ENCODE results near the gene CCDC88C. TPM values are rescaled to one million over a fixed set of nuclear protein-coding genes. Genes with fewer than 3 reads are reported as not detected.

Gene CCDC88C
- total RNA-seq, 1 donor from 2014 or later = 2.8 TPM

GRCh38 chr14:91295276-91295845, 122.3 kb downstream of the CCDC88C start:
- TF ChIP-seq, protein P1, sequence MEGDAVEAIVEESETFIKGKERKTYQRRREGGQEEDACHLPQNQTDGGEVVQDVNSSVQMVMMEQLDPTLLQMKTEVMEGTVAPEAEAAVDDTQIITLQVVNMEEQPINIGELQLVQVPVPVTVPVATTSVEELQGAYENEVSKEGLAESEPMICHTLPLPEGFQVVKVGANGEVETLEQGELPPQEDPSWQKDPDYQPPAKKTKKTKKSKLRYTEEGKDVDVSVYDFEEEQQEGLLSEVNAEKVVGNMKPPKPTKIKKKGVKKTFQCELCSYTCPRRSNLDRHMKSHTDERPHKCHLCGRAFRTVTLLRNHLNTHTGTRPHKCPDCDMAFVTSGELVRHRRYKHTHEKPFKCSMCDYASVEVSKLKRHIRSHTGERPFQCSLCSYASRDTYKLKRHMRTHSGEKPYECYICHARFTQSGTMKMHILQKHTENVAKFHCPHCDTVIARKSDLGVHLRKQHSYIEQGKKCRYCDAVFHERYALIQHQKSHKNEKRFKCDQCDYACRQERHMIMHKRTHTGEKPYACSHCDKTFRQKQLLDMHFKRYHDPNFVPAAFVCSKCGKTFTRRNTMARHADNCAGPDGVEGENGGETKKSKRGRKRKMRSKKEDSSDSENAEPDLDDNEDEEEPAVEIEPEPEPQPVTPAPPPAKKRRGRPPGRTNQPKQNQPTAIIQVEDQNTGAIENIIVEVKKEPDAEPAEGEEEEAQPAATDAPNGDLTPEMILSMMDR (IDR thresholded peaks at IDR 0.05; ENCODE audit: borderline replicate concordance) = no peak
- no peak for DNase-seq
- Histone ChIP-seq H3K4me3 (no peak overlapping the region), H3K27me3 (ENCODE audit: low read depth) (peaks cover 10% of the 10 kb centered on the region), H3K9me3 (replicated peaks) (no peaks in the 10 kb centered on the region), H3K36me3 (no peaks in the 10 kb centered on the region), H3K4me1 (peaks cover 6% of the 10 kb centered on the region), H3K27ac (replicated peaks) (no peak overlapping the region)
- intact Hi-C loops (cut with micrococcal nuclease) = no loop called here

DNA sequence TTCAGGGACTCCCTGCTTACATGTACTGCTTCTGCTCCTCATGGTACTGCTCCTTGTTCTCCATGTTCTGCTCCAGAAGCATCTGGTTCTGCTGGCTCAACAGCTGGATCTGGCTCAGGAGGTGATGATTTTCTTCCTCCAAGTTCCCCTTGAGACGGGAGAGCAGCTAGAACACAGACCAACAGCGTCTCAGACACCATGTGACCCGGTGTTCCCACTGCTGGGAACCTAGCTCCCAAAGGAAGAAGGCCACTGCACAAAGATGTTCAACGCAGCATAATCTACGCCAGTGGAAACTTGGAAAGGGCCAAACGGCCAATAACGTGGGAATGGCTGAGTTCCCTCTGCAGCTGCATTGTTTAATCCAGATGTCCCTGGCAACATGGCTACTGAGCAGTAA, 123.5 kb downstream of the CCDC88C start:
- DNase-seq = peak; percentile 45
- intact Hi-C loops (cut with micrococcal nuclease) = no loop called here
- H3K27me3 ChIP-seq (ENCODE audit: low read depth) = no peaks in the 10 kb centered on the region
- TF ChIP-seq, protein P1 (IDR thresholded peaks at IDR 0.05; ENCODE audit: borderline replicate concordance) = no peak
- peak overlapping the region; percentile 58 for H3K27ac ChIP-seq (replicated peaks)
- no peaks in the 10 kb centered on the region for H3K9me3 ChIP-seq (replicated peaks)
- no peaks in the 10 kb centered on the region for H3K36me3 ChIP-seq
- peaks cover 5% of the 10 kb centered on the region for H3K4me1 ChIP-seq
- H3K4me3 ChIP-seq = no peak overlapping the region

GRCh38 chr14:91293281-91293680, 124.3 kb downstream of the CCDC88C start:
- no peak overlapping the region for H3K4me3 ChIP-seq

DNA sequence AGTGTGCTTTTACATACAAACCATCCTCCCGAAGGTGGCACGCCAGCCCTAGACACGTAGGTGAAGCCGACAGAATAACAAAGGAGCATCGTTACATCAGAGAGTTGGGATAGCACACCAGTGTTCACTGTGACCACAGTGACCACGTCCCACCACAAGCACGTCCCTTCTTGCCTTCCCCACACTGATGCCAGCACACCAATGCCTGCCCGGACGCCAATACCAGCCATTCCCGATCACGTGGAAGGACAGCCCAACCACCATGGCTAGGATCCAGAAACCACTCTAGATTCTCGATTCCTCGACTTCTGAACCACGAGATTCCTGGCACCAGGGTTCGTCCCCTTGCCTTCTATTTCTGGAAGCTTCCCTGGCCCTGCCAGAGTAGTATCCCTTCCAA, 125.1 kb downstream of the CCDC88C start:
- Histone ChIP-seq H3K9me3 (replicated peaks) (no peaks in the 10 kb centered on the region), H3K4me1 (no peaks in the 10 kb centered on the region), H3K36me3 (no peaks in the 10 kb centered on the region), H3K27me3 (ENCODE audit: low read depth) (no peaks in the 10 kb centered on the region), H3K4me3 (no peak overlapping the region), H3K27ac (replicated peaks) (no peak overlapping the region)
- intact Hi-C loops (cut with micrococcal nuclease) = no loop called here
- TF ChIP-seq, protein P1 (IDR thresholded peaks at IDR 0.05; ENCODE audit: borderline replicate concordance) = no peak
- no peak for DNase-seq

More at GRCh38 chr14:91293281-91293680, 124.3 kb downstream of the CCDC88C start:
- H3K36me3 ChIP-seq = no peaks in the 10 kb centered on the region
- H3K27me3 ChIP-seq (ENCODE audit: low read depth) = no peaks in the 10 kb centered on the region
- H3K4me1 ChIP-seq = no peaks in the 10 kb centered on the region
- intact Hi-C loops (cut with micrococcal nuclease) = no loop called here
- peak overlapping the region; percentile 50 for H3K27ac ChIP-seq (replicated peaks)
- TF ChIP-seq, protein P1 (IDR thresholded peaks at IDR 0.05; ENCODE audit: borderline replicate concordance) = no peak
- no peaks in the 10 kb centered on the region for H3K9me3 ChIP-seq (replicated peaks)
- no peak for DNase-seq

DNA sequence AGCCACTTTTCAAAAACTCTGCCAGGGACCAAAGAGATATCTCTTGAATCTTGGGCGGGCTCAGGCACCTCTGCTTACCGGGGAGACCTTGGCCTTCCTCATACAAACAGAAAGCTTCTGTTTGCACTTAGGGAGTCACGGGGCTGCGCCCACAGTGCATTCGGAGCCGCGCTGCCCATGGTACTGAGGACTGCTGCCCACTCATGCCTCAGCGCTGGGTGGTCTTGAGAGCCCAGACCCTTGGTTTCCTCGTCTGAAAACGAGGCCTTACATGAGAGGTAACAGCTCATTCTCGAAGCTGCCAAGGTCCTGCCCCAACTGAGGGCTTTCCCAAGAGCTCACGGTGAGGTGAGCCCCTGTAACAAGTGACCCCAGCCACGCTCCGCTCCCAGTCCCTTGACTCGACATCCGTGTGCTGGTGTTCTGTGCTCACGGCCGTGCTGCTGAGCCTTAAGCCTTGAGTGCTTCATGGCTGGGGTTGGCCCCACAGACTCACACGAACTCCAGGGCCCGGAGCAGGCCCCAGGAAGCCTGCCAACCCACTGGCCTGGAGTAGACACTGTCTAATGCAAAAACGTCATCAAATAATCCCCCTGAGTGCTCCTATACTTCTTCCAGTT, 125.7 kb downstream of the CCDC88C start:
- H3K27ac ChIP-seq (replicated peaks) = no peak overlapping the region
- no peaks in the 10 kb centered on the region for H3K36me3 ChIP-seq
- TF ChIP-seq, protein P1 (IDR thresholded peaks at IDR 0.05; ENCODE audit: borderline replicate concordance) = no peak
- H3K4me3 ChIP-seq = no peak overlapping the region
- DNase-seq = no peak
- no peaks in the 10 kb centered on the region for H3K4me1 ChIP-seq
- no peaks in the 10 kb centered on the region for H3K9me3 ChIP-seq (replicated peaks)
- H3K27me3 ChIP-seq (ENCODE audit: low read depth) = no peaks in the 10 kb centered on the region
- intact Hi-C loops (cut with micrococcal nuclease) = no loop called here

All from left ventricle myocardium inferior (tissue), 1 donor.